GM12878 (cell line): ENCODE data around the gene COMMD3. TPM values are rescaled to one million over a fixed set of nuclear protein-coding genes. Genes with fewer than 3 reads are reported as not detected.

Experiments
- ATAC-seq: fragments of 200-7000 bp; cut with Tn5 transposase; 3 replicates; pipeline ENCODE4 v1.9.1; 2020; ENCODE audit warnings: mild to moderate bottlenecking, moderate library complexity
- Bru-seq: library from RNA; stranded (reverse); fragments of 400-500 nt; gene quantifications from one replicate; lab custom pipeline; 2021; lab: Mats Ljungman, UMichigan
- BruChase-seq, 2 experiments: library from RNA; stranded (reverse); fragments of 400-500 nt; gene quantifications; one replicate each; lab custom pipeline; 2021; lab: Mats Ljungman, UMichigan
- BruUV-seq: library from RNA; stranded (reverse); fragments of 400-500 nt; replicated peaks from 2 replicates; lab custom pipeline; 2021; lab: Mats Ljungman, UMichigan
- CTCF ChIA-PET: fragments of 300-600 bp; sonication (Branson Sonifier 250); formaldehyde crosslinking; extraction: SDS; loops from one replicate; lab custom pipeline; 2021; ENCODE audit warnings: inconsistent platforms; lab: Yijun Ruan, JAX
- POLR2A ChIA-PET: fragments of 350-600 bp; formaldehyde crosslinking; extraction: SDS; loops from one replicate; lab custom pipeline; 2021; ENCODE audit warnings: inconsistent platforms; lab: Charles Lee
- RAD21 ChIA-PET: fragments of 300-600 bp; sonication (Branson Sonifier 250); formaldehyde crosslinking; loops from one replicate; lab custom pipeline; 2023; ENCODE audit warnings: antibody characterized with exemption; ENCODE audit not compliant: unreplicated experiment; lab: Charles Lee
- SMC1A ChIA-PET: fragments of 300-600 bp; sonication (Branson Sonifier 250); formaldehyde crosslinking; loops from one replicate; lab custom pipeline; 2023; ENCODE audit not compliant: unreplicated experiment, uncharacterized antibody; lab: Charles Lee
- DNase-seq: peaks from one replicate; pipeline ENCODE4 v3.0.0-alpha.2; 2011; ENCODE audit warnings: low read depth, low spot score
- FAIRE-seq: peaks from 3 replicates; lab custom pipeline; 2011; peaks lifted over from hg19 to GRCh38; lab: Jason Lieb, UNC
- H2AFZ ChIP-seq: 2 replicates; pipeline ENCODE4 v1.6.0; 2011; ENCODE audit warnings: low read depth, low read length, control low read depth; ENCODE audit not compliant: control insufficient read depth
- H3K27ac ChIP-seq: 2 replicates; pipeline ENCODE4 v1.5.1; 2011; ENCODE audit warnings: control low read depth; ENCODE audit not compliant: control insufficient read depth, insufficient read depth
- H3K27me3 ChIP-seq, 2 experiments: replicated peaks in 1 of 2; 2 replicates each; pipeline versions ENCODE4 v1.6.0 to v1.6.1; 2011; ENCODE audit warnings: low read length in 1 of 2; ENCODE audit not compliant: control insufficient read depth in 2 of 2, insufficient read depth in 2 of 2
- H3K36me3 ChIP-seq, 2 experiments: 2 replicates each; pipeline ENCODE4 v1.5.1; 2011; ENCODE audit warnings: low read length in 1 of 2; ENCODE audit not compliant: control insufficient read depth in 2 of 2, insufficient read depth in 2 of 2
- H3K4me1 ChIP-seq: 2 replicates; pipeline ENCODE4 v1.6.1; 2011; ENCODE audit warnings: mild to moderate bottlenecking, low read length, moderate library complexity, mixed read lengths; ENCODE audit not compliant: control insufficient read depth, insufficient read depth
- H3K4me2 ChIP-seq: 2 replicates; pipeline ENCODE4 v1.6.0; 2011; ENCODE audit warnings: control low read depth; ENCODE audit not compliant: control insufficient read depth, insufficient read depth
- H3K4me3 ChIP-seq: fragments of 200-600 bp; sonication (generic); 2 replicates; pipeline ENCODE4 v1.5.1; 2016
- H3K79me2 ChIP-seq: 2 replicates; pipeline ENCODE4 v1.6.0; 2011; ENCODE audit warnings: low read length; ENCODE audit not compliant: control insufficient read depth, insufficient read depth
- H3K9ac ChIP-seq: 2 replicates; pipeline ENCODE4 v1.8.0; 2011; ENCODE audit warnings: low read length, control low read depth, mixed read lengths; ENCODE audit not compliant: control insufficient read depth, insufficient read depth
- H3K9me3 ChIP-seq: replicated peaks from 3 replicates; pipeline ENCODE4 v1.5.1; 2011; ENCODE audit warnings: mild to moderate bottlenecking, low read length; ENCODE audit not compliant: control insufficient read depth, insufficient read depth
- H4K20me1 ChIP-seq: 2 replicates; pipeline ENCODE4 v1.6.0; 2011; ENCODE audit not compliant: control insufficient read depth, insufficient read depth
- FOS ChIP-seq: IDR thresholded peaks from 3 replicates; pipeline ENCODE4 v1.6.1; 2011; ENCODE audit warnings: borderline replicate concordance; ENCODE audit not compliant: insufficient read length; ENCODE audit errors: extremely low read depth
- GATAD2B ChIP-seq: fragments of 450-650 bp; conservative IDR thresholded peaks from 2 replicates; pipeline ENCODE4 v1.6.1; 2017; ENCODE audit warnings: low read depth, mild to moderate bottlenecking, moderate library complexity
- IKZF2 ChIP-seq, 2 experiments: fragments of 450-650 bp; IDR thresholded peaks; 2 replicates each; pipeline ENCODE4 v1.6.1; 2017; ENCODE audit warnings: mild to moderate bottlenecking in 2 of 2, moderate library complexity in 2 of 2
- NR2C2 ChIP-seq: IDR thresholded peaks from 2 replicates; pipeline ENCODE4 v1.6.1; 2011; ENCODE audit warnings: borderline replicate concordance, low read depth; ENCODE audit not compliant: control insufficient read depth, insufficient read length
- RAD51 ChIP-seq: fragments of 450-650 bp; IDR thresholded peaks from 2 replicates; pipeline ENCODE4 v1.6.1; 2016; ENCODE audit warnings: moderate library complexity, mild to moderate bottlenecking, inconsistent platforms
- SIN3A ChIP-seq: IDR thresholded peaks from 2 replicates; pipeline ENCODE4 v1.6.1; 2012; ENCODE audit warnings: low read depth, low read length, improper control_type of control experiment
- SPI1 ChIP-seq: IDR thresholded peaks from 2 replicates; pipeline ENCODE4 v1.6.1; 2011; ENCODE audit warnings: low read depth, mild to moderate bottlenecking, low read length, moderate library complexity, borderline replicate concordance; ENCODE audit not compliant: insufficient read depth
- WGBS: methylation state at CpG from one replicate; pipeline ENCODE4 v1.1.6; 2016; ENCODE audit warnings: low lambda C conversion rate; ENCODE audit not compliant: insufficient replicate concordance, insufficient coverage; ENCODE audit errors: missing lambda C conversion rate; 5-methylcytosine and 5-hydroxymethylcytosine counted together
- in situ Hi-C: fragments of 300-500 bp; cut with MboI; formaldehyde crosslinking; loops from 9 replicates; pipeline ENCODE4 v1.14.3; 2018; ENCODE audit warnings: mixed read lengths
- intact Hi-C: fragments of 100-400 bp; cut with micrococcal nuclease; formaldehyde crosslinking; loops from one replicate; pipeline ENCODE4 v1.14.2; 2022; ENCODE audit not compliant: unreplicated experiment
- long read RNA-seq, 2 experiments: library from polyadenylated mRNA; unstranded; transcript quantifications; one replicate each; pipeline ENCODE4 v2.0.0, GENCODE V29; 2019 to 2020
- polyA minus RNA-seq, 3 experiments: library from RNA; depleted of rRNA, polyadenylated mRNA; stranded (reverse); fragments of >200 nt; gene quantifications; 2 replicates each; pipeline ENCODE4 v1.2.3, GENCODE V29; 2011
- polyA plus RNA-seq, 11 experiments: library from polyadenylated mRNA; depleted of rRNA in 4 of 11; unstranded in 6 of 11; stranded (reverse) in 5 of 11; fragments of >200 nt; fragmentation: Nextera tagmentation in 4 of 11; fragmentation: Illumina TruSeq in 1 of 11; extraction: Ambion mirVana in 4 of 11; extraction: Trizol in 1 of 11; gene quantifications; 1 replicate in 1 of 11; 2 replicates in 10 of 11; pipeline versions ENCODE4 v1.2.1 to v1.2.3, GENCODE V29; 2011 to 2016; ENCODE audit warnings: inconsistent platforms in 2 of 11, missing spikeins in 2 of 11, low read depth in 1 of 11
- total RNA-seq, 4 experiments: library from RNA; depleted of rRNA in 3 of 4; stranded (reverse); fragments of >200 nt in 3 of 4; fragmentation: Illumina TruSeq in 1 of 4; extraction: Trizol in 1 of 4; gene quantifications; 2 replicates each; pipeline versions ENCODE4 v1.2.1 to v1.2.3, GENCODE V29; 2013 to 2021
- TF ChIP-seq, protein P1 (sequence below): IDR thresholded peaks from 2 replicates; pipeline ENCODE4 v1.6.1; 2012; ENCODE audit warnings: low read length, inconsistent platforms
- TF ChIP-seq, protein P2 (sequence below): fragments of 450-650 bp; IDR thresholded peaks from 2 replicates; pipeline ENCODE4 v1.6.1; 2018; ENCODE audit warnings: borderline replicate concordance, mild to moderate bottlenecking; ENCODE audit not compliant: partially characterized antibody
- TF ChIP-seq, protein P3 (sequence below): IDR thresholded peaks from 2 replicates; pipeline ENCODE4 v1.6.1; 2012; ENCODE audit warnings: low read depth, low read length, improper control_type of control experiment

COMMD3 gene
- 52.1 and 56.3 TPM in 2 replicates for total RNA-seq (2013; cell fraction: nucleolus; rRNA removed)
- total RNA-seq (2014; rRNA removed) (65.3 and 70.9 TPM in 2 replicates), total RNA-seq (2014; rRNA removed; fragmentation: Illumina TruSeq; extraction: Trizol) (64.5 and 72.3 TPM in 2 replicates), total RNA-seq (2021) (68.0 and 74.3 TPM in 2 replicates), polyA plus RNA-seq (2011; rRNA removed) (101 and 151 TPM in 2 replicates), polyA plus RNA-seq (2014; fragmentation: Illumina TruSeq; extraction: Trizol) (68.1 and 74.9 TPM in 2 replicates), polyA plus RNA-seq (2014; fragmentation: Nextera tagmentation; extraction: Ambion mirVana) (100 to 1,000 TPM; 238 to 248 TPM), polyA plus RNA-seq (2014; rRNA removed) (60.9 and 64.7 TPM in 2 replicates), polyA plus RNA-seq (2016; fragmentation: Nextera tagmentation; extraction: Ambion mirVana) (100 to 1,000 TPM; 171 to 205 TPM), polyA minus RNA-seq (2011; rRNA and poly(A)+ RNA removed) (16.1 and 21.0 TPM in 2 replicates), Bru-seq, nascent RNA (percentile 86 among the genes with signal in this experiment), BruChase-seq, experiment 1, labeled RNA remaining after a 6-hour chase (percentile 93 among the genes with signal in this experiment), BruChase-seq, experiment 2, labeled RNA remaining after a 2-hour chase (percentile 91 among the genes with signal in this experiment)
- 65.1 TPM for polyA plus RNA-seq (2011; ENCODE audit: low read depth)
- polyA plus RNA-seq (2011; cell fraction: cytosol; rRNA removed) = 33.9 and 35.7 TPM in 2 replicates
- 63.7 and 81.5 TPM in 2 replicates for polyA plus RNA-seq (2011; cell fraction: nucleus; rRNA removed)
- polyA plus RNA-seq (2012) = 65.2 and 75.4 TPM in 2 replicates
- 2.5 and 4.7 TPM in 2 replicates for polyA minus RNA-seq (2011; cell fraction: cytosol; rRNA and poly(A)+ RNA removed)
- 21.8 and 26.3 TPM in 2 replicates for polyA minus RNA-seq (2011; cell fraction: nucleus; rRNA and poly(A)+ RNA removed)
- long read RNA-seq, experiment 1, transcript COMMD3-201 (8 exons, 1,342 nt) = major isoform, 69 of 82 reads
- long read RNA-seq, experiment 1, partial matches to known transcripts = 2 of 82 reads
- long read RNA-seq, experiment 1, other reads (novel, unspliced or antisense) = 9 of 82 reads
- long read RNA-seq, experiment 2, transcript COMMD3-206 (4 exons, 1,344 nt) = minor isoform, 10 of 536 reads
- long read RNA-seq, experiment 2, transcript COMMD3-214 (7 exons, 1,150 nt) = minor isoform, 6 of 536 reads
- long read RNA-seq, experiment 2, transcript COMMD3-205 (5 exons, 1,407 nt) = minor isoform, 7 of 536 reads
- long read RNA-seq, experiment 2, transcript COMMD3-201 (8 exons, 1,342 nt) = major isoform, 431 of 536 reads
- long read RNA-seq, experiment 2, partial matches to known transcripts = 29 of 536 reads
- long read RNA-seq, experiment 2, other reads (novel, unspliced or antisense) = 46 of 536 reads

DNA sequence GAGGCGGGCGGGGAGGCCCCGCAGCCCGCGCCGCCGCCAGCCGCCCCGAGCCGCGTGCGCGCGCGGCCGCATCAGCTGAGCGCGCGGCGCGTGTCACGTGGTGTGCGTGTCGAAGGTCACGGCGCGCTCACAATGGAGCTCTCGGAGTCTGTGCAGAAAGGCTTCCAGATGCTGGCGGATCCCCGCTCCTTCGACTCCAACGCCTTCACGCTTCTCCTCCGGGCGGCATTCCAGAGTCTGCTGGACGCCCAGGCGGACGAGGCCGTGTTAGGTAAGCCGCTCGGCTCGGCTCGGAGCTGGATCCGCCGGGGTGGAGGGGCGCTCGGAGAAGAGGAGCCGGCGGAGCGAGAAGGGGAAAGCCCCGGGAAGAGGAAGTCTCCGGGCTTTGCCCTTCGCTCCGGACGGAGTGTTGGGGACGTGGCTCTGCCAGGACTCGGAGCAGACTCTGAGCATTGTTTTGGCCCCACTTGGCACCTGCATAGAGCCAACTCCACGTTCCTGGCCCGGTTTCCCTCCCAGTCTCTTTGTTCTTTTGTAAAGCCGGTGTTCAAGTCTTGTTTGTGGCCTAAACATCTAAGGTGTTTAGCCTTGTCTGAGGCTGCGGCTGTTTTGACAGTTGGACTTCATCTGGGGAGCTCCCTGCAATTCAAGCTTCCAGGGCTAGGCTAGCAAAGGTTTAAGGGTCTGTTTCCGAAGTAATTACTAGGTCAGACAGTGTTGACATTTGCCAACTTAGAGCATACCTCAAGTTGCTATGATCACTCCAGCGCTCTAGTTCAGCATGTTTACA lies at the start of gene COMMD3:
Gene COMMD3 (plus strand): TSS at position 103 of the 790 bp plus-strand sequence. CDS start 30 bp downstream, at position 133.
- under 1% methylated on average over 54 of the region's 63 CpGs for WGBS
- ChIA-PET POLR2A (interaction anchor here (0.7 to 2.7 kb wide), 8 partner anchors 8 to 783 kb away, joined by 3 to 15 read pairs (median 6); partner anchors contain the start of gene DNAJC1), RAD21 (interaction anchor here (0.6 to 2.7 kb wide), 11 partner anchors 8 to 363 kb away, joined by 3 to 16 read pairs (median 5); no protein-coding TSS in a partner anchor), CTCF (interaction anchor here (0.6 to 1.5 kb wide), 8 partner anchors 24 to 677 kb away, joined by 3 to 5 read pairs (median 3); partner anchors contain the start of gene DNAJC1), SMC1A (interaction anchor here (0.6 to 2.7 kb wide), 18 partner anchors 23 to 672 kb away, joined by 3 to 9 read pairs (median 4); partner anchors contain the start of genes DNAJC1 and SPAG6)
- peaks cover 18% of the 10 kb centered on the region for H3K4me1 ChIP-seq
- intact Hi-C loops (loop anchor here (2.0 to 10.0 kb wide), 6 partner anchors 64 to 822 kb away; partner anchors contain the start of gene PIP4K2A), in situ Hi-C loops (loop anchor here (5.0 kb wide), 2 partner anchors 309 to 789 kb away; partner anchors contain the start of gene SKIDA1)
- H3K9ac ChIP-seq = peak within 1 kb of the TSS; percentile 83
- H3K27ac ChIP-seq = peak within 1 kb of the TSS; percentile 89
- H3K27me3 ChIP-seq = no peaks in the 10 kb centered on the region
- H3K9me3 ChIP-seq = no peaks in the 10 kb centered on the region
- H3K4me2 ChIP-seq = peak within 1 kb of the TSS; percentile 84
- DNase-seq (peak; percentile 40), FAIRE-seq (peak; percentile 80), ATAC-seq (peak; percentile 83)
- BruUV-seq = TSS peak; percentile 62
- no peaks in the 10 kb centered on the region; a peak in 1 of 4 replicates for H3K36me3 ChIP-seq
- peak within 1 kb of the TSS; percentile 95 for H3K4me3 ChIP-seq
- H2AFZ ChIP-seq = peak within 1 kb of the TSS; percentile 96
- peaks cover 15% of the 10 kb centered on the region for H3K79me2 ChIP-seq
- H4K20me1 ChIP-seq = no peaks in the 10 kb centered on the region
- TF ChIP-seq, protein P1, sequence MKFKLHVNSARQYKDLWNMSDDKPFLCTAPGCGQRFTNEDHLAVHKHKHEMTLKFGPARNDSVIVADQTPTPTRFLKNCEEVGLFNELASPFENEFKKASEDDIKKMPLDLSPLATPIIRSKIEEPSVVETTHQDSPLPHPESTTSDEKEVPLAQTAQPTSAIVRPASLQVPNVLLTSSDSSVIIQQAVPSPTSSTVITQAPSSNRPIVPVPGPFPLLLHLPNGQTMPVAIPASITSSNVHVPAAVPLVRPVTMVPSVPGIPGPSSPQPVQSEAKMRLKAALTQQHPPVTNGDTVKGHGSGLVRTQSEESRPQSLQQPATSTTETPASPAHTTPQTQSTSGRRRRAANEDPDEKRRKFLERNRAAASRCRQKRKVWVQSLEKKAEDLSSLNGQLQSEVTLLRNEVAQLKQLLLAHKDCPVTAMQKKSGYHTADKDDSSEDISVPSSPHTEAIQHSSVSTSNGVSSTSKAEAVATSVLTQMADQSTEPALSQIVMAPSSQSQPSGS = no peak
- TF ChIP-seq RAD51 (peak; percentile 95), SPI1 (peak; percentile 82), NR2C2 (peak; percentile 69), SIN3A (peak; percentile 74), FOS (peak; percentile 6), GATAD2B (peak; percentile 89), IKZF2 (IDR thresholded peaks at IDR 0.05) (peak; percentile 78 to 81)
- TF ChIP-seq, protein P2, sequence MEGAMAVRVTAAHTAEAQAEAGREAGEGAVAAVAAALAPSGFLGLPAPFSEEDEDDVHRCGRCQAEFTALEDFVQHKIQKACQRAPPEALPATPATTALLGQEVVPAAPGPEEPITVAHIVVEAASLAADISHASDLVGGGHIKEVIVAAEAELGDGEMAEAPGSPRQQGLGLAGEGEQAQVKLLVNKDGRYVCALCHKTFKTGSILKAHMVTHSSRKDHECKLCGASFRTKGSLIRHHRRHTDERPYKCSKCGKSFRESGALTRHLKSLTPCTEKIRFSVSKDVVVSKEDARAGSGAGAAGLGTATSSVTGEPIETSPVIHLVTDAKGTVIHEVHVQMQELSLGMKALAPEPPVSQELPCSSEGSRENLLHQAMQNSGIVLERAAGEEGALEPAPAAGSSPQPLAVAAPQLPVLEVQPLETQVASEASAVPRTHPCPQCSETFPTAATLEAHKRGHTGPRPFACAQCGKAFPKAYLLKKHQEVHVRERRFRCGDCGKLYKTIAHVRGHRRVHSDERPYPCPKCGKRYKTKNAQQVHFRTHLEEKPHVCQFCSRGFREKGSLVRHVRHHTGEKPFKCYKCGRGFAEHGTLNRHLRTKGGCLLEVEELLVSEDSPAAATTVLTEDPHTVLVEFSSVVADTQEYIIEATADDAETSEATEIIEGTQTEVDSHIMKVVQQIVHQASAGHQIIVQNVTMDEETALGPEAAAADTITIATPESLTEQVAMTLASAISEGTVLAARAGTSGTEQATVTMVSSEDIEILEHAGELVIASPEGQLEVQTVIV = no peak
- TF ChIP-seq, protein P3, sequence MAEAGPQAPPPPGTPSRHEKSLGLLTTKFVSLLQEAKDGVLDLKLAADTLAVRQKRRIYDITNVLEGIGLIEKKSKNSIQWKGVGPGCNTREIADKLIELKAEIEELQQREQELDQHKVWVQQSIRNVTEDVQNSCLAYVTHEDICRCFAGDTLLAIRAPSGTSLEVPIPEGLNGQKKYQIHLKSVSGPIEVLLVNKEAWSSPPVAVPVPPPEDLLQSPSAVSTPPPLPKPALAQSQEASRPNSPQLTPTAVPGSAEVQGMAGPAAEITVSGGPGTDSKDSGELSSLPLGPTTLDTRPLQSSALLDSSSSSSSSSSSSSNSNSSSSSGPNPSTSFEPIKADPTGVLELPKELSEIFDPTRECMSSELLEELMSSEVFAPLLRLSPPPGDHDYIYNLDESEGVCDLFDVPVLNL = 0 out of 2 replicates have a peak, but pooled peaks have one; percentile 5
